PFSK-1 (cell line): Measurements from ENCODE around the gene SPTBN4.

ENCODE experiments used
- FOXP2 ChIP-seq: optimal IDR thresholded peaks from 2 replicates; pipeline ENCODE3; 2011; ENCODE audit warnings: borderline replicate concordance, control low read depth, inconsistent platforms; ENCODE audit not compliant: insufficient read depth; ENCODE audit errors: extremely low read length, extremely low read depth
- TAF1 ChIP-seq: IDR thresholded peaks from 2 replicates; pipeline ENCODE4 v1.6.1; 2012; ENCODE audit warnings: low read length, control low read depth, borderline replicate concordance; ENCODE audit not compliant: insufficient read depth

DNA sequence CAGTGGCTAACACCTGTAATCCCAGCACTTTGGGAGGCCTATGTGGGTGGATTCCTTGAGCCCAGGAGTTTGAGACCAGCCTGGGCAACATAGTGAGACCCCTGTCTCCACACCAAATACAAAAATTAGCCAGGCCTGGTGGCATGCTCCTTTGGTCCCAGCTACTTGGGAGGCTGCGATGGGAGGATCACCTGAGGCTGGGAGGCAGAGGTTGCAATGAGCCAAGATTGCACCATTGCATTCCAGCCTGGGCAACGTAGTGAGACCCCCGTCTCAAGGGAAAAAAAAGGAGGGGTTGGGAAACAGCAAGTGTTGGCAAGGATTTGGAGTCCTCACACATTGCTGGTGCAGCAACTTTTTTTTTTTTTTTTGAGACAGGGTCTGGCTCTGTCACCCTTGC, 19.2 kb downstream of the SPTBN4 start:
- TF ChIP-seq FOXP2 = no peak
- TF ChIP-seq TAF1 = no peak
